ENCODE measurements around the gene USP46.

Gene USP46

DNA sequence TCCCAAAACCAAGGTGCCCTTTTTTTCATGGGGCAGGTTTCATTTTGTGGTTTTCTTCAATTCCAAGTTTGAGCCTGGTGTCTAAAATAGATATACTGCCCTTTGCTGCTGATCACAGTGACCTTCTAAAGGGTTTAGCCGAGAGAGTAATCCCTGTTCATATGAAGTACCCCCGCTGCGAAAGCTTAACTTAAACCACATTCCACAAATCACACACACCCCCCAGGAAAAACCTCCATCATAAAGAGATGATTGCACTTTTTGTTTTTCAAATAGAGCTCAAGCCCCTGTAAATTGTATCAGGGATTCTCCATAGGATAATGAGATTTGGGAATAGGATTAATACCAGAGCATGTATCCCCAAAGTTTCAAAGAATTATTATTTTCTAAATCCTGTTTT lies 90.8 kb downstream of the USP46 start:
- DNase-seq: no peak

- no peak for DNase-seq
These were observed 92.7 kb downstream of the USP46 start for GRCh38 chr4:52566136-52567031.

- DNase-seq: no peak
These were observed 98.2 kb downstream of the USP46 start for GRCh38 chr4:52560844-52561280.

DNA sequence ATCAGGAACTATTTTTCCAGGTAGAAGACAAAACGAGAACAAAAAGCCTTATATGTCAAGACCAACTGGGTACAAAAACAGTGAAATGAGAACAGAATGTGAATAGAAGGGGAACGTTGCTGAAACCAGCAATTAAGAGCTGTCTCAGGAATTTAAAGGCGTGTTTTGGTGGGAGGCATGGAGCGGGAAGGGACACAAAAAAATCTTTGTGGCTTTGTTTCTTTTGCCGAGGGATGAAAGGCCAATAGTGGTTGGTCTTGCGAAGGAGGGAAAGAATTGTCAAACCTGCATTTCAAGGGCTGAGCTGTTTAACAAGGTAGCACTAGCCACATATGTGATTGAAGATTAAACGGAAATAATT lies 103.8 kb downstream of the USP46 start:
- no peak for DNase-seq

DNA sequence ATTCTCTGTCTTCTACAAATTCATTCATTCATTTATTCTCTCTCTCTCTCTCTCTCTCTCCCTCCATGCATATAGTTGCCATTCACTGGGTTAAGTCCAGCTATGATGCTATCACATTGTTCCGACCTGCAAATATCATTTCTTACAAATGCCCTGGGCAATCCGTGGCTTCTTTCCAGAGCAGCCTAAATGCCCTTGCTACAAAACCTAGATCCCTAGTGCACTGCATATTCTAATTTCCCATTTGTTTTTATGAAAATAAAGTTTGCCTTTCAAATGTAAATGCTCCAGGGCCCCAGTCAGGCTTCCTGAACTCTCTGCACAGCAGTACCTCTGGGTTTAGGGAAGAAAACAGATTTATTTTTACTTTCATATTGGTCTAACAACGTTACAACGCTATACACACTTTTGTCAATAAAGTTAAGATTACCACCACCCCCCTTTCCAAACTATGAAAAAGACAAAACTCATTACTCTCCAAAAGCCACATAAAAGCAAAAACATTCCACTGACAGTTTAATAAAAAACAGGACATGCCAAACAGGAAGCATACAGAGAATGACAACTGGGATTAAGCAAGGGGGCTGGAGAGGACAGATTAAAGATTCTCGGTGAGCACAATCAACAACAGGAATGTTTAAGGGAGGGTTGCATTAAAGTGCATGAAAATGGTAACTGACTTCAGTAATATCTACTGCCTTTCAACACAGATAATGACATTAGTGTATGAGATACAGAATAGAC lies 104.3 kb downstream of the USP46 start:
- DNase-seq: no peak

DNA sequence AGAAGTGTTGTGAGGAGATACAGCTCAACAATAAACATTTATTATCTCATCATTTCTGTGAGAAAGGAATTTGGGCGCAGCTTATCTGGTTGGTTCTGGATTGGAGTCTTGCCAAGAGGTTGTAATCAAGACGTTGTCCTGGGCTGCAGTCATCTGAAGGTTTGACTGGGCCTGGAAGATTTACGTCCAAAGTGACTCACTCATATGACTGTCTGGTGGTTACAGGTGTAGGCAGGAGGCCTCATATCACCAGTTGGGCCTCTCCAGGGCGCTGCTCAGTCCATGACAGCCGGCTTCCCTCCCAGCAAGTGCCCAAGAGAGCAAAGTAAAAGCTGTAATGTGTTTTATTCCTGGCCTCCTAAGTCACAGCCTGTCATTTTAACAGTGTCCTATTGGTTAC lies 106.3 kb downstream of the USP46 start:
- no peak for DNase-seq

- no peak for DNase-seq
These were observed 107.6 kb downstream of the USP46 start for GRCh38 chr4:52551487-52551886.

GRCh38 chr4:52550186-52550585 lies 108.9 kb downstream of the USP46 start:
- no peak for DNase-seq

GRCh38 chr4:52548818-52549570 lies 110.1 kb downstream of the USP46 start:
- DNase-seq: no peak

GRCh38 chr4:52546449-52546848 lies 112.7 kb downstream of the USP46 start:
- DNase-seq: no peak

GRCh38 chr4:52545099-52546069 lies 113.7 kb downstream of the USP46 start:
- peak; percentile 10 to 40 (median 33) for DNase-seq

Data from T-helper 1 cell (primary cell).